ENCODE measurements around the gene KRT76.

Gene KRT76

GRCh38 chr12:52728374-52728773 is 48.8 kb downstream of the KRT76 start:
- no peak for DNase-seq (ENCODE audit: low read depth)
- no peak overlapping the region for H3K4me3 ChIP-seq (ENCODE audit: control insufficient read depth, low read depth, low read length)
- no peak for TF ChIP-seq CTCF (IDR thresholded peaks at IDR 0.05; ENCODE audit: control insufficient read depth, insufficient read depth, low read depth, low read length, missing control alignments)

- H3K4me3 ChIP-seq (ENCODE audit: control insufficient read depth, low read depth, low read length) = no peak overlapping the region
- TF ChIP-seq CTCF (IDR thresholded peaks at IDR 0.05; ENCODE audit: control insufficient read depth, insufficient read depth, low read depth, low read length, missing control alignments) = no peak
- DNase-seq (ENCODE audit: low read depth) = no peak
These were observed 50.1 kb downstream of the KRT76 start for GRCh38 chr12:52727037-52727436.

GRCh38 chr12:52726451-52726850 is 50.7 kb downstream of the KRT76 start:
- no peak for DNase-seq (ENCODE audit: low read depth)
- no peak for TF ChIP-seq CTCF (IDR thresholded peaks at IDR 0.05; ENCODE audit: control insufficient read depth, insufficient read depth, low read depth, low read length, missing control alignments)
- H3K4me3 ChIP-seq (ENCODE audit: control insufficient read depth, low read depth, low read length) = no peak overlapping the region

GRCh38 chr12:52724384-52724783 is 52.8 kb downstream of the KRT76 start:
- no peak overlapping the region for H3K4me3 ChIP-seq (ENCODE audit: control insufficient read depth, low read depth, low read length)
- no peak for TF ChIP-seq CTCF (IDR thresholded peaks at IDR 0.05; ENCODE audit: control insufficient read depth, insufficient read depth, low read depth, low read length, missing control alignments)
- DNase-seq (ENCODE audit: low read depth) = no peak

- TF ChIP-seq CTCF (IDR thresholded peaks at IDR 0.05; ENCODE audit: control insufficient read depth, insufficient read depth, low read depth, low read length, missing control alignments) = no peak
- DNase-seq (ENCODE audit: low read depth) = no peak
- no peak overlapping the region for H3K4me3 ChIP-seq (ENCODE audit: control insufficient read depth, low read depth, low read length)
These were observed 54.5 kb downstream of the KRT76 start for GRCh38 chr12:52722680-52723079.

GRCh38 chr12:52721838-52722470 is 55.2 kb downstream of the KRT76 start:
- H3K4me3 ChIP-seq (ENCODE audit: control insufficient read depth, low read depth, low read length) = no peak overlapping the region
- DNase-seq (ENCODE audit: low read depth) = no peak
- TF ChIP-seq CTCF (IDR thresholded peaks at IDR 0.05; ENCODE audit: control insufficient read depth, insufficient read depth, low read depth, low read length, missing control alignments) = no peak
